GM19023 (cell line): ENCODE measurements around the gene BRCA2.
A peak's percentile ranks its signal among the peaks of the same experiment; 100 is the strongest.

ENCODE experiments used
- ATAC-seq: cut with Tn5 transposase; IDR thresholded peaks from one replicate; pipeline ENCODE4 v1.9.1; 2021; ENCODE audit warnings: mild to moderate bottlenecking, moderate library complexity; ENCODE audit not compliant: unreplicated experiment

Gene BRCA2

GRCh38 chr13:32427852-32428580 is 112.7 kb downstream of the BRCA2 start, which contains the start of gene N4BP2L1:
Gene N4BP2L1, minus strand, starts transcription at chr13:32428130. Its CDS starts 48 bp downstream, at chr13:32428082.
- peak; percentile 81 for ATAC-seq

DNA sequence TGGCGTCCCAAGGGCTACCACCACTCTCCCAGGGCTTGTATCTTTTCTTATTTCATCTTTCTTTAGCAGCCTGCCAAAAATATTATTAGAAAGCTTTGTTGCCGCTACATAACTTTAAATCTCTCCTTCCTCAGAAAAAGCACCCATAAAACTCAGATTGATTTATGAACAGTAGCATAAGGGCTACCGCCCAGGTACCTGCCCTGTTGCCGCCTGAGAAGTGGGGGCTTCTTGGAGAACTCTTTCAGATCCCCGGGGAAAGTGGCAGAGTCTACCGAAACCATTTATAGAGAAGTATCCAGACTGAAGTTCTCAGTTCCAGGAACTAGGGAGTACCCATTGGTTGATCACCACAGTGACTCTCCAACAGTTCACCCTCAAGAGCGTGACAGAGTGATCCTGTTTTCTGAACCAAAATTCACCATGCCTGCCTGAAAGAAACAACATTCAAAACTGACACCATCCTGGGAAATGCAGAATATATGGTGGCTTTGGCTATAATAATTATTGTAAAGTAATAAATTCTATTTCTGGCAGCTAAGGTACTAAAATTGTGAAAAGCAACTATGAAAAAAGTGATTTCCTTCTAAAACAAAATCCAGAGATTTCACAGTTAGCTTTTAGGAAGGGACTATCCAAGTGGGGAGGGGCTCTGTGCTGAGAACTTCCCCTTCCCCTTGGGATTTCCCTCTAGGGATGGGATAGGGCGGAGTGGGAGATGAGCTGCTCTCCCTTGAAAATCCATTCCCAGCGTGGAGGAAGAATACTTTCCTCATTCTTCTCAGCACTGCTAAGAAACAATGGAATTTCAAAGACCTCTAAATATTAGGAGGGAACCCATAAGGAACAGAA is 113.5 kb downstream of the BRCA2 start:
- no peak for ATAC-seq

DNA sequence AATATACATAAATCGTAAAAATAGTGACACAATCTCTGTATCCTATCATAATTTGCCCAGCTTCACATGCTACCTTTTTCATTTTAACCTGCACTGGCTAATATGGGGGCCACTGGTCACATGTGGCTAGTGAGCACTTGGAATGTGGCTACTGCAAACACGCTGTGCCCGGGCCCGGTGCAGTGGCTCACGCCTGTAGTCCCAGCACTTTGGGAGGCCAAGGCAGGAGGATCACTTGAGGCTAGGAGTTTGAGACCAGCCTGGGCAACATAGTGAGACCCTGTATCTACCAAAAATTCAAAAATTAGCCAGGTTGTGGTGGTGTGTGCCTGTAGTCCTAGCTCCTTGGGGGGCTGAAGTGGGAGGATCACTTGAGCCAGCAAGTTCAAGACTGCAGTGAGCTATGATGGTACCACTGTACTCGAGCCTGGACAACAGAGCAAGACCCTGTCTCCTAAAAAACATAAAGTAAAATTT is 114.2 kb downstream of the BRCA2 start:
- no peak for ATAC-seq

DNA sequence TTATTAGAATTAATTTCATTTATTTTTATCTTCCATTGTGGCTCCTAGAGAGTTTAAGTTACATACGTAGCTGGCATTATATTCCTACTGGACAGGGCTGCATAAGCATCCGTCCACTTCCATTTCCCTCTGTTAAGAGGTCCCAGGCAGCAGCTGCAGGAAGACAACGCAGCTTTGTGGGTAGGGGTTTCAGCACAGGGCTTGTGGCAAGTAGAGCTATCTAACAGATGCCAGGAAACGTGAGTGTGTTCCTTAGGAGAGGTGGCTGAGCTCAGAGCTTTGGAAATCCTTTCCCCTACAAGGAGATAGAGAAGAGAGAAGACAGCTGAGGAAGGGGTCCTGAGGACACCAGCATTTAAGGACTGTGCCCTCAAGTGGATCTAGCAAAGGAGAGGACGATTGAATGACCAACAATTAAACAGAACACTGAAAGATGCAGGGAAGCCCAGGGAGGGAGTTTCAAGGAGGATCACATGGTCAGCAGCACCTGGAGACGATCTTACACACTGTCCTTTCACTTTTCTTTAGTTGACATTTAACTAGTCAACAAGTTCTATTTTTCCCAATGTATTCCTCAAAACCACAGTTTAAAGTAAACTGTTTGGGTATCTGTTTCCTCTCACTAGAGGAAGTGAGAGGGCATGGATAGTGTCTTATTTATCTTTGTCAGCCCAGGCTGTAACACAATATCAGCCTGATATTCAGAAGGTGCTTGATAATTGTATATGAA is 114.9 kb downstream of the BRCA2 start:
- ATAC-seq, result no peak

GRCh38 chr13:32431361-32431760 is 116.1 kb downstream of the BRCA2 start:
- ATAC-seq, result no peak

DNA sequence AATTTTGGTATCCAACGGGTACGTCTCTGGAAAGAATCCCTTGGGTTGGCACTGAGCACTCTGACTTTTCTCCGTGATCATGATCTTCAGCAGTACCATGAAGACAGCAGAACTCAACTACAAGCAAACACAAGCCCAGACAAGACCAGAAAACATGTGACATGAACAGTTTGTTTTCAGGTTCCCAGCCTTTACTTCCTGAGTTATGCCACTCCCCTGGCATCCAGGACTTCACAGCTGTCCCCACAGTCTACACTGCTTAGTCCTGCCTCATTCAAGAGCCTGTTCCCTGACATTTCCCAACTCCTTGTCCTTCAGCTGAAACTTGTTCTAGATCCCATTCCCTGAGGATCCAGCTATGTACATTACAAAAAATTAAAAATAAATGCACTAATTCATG is 117.5 kb downstream of the BRCA2 start:
- no peak for ATAC-seq

DNA sequence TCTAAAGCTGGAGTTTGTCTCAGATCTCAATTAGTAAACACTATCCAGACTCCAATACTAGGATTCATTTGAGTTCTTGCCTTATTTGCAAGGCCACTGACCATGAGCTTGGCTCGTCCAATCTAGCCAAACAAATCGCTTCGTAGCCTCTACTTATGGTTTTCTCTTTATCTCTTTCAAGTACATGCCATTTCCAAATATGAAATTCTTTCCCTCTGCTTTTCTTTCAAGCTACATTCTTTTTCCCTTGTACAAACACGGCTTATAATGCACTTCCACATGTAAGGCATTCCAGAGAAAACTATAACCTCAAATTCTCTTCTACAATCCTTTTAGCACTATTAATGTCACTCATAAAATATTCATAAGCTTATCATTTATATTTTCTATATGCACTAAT is 123.6 kb downstream of the BRCA2 start:
- no peak for ATAC-seq

DNA sequence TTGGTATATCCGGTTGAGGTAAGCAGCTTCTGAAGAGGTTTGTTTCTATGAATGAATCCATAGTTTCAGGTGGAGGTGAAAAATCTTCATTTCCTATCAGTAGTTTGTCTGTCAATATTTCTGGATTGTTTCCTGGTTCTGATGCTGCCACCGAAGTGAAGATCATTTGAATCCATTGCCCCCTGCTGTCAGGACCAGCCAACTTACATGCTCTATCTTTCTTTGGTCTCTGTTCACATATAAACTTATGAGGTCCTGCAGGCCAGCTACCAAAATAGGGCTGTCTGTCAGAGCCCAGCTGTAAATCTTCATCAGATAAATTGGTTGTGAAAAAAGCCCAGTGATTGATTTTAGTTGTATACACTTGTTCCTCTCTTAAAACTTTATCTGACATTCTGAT is 127.8 kb downstream of the BRCA2 start:
- ATAC-seq, result peak; percentile 57

- no peak for ATAC-seq
These were observed 130.2 kb downstream of the BRCA2 start for GRCh38 chr13:32445461-32445860.

DNA sequence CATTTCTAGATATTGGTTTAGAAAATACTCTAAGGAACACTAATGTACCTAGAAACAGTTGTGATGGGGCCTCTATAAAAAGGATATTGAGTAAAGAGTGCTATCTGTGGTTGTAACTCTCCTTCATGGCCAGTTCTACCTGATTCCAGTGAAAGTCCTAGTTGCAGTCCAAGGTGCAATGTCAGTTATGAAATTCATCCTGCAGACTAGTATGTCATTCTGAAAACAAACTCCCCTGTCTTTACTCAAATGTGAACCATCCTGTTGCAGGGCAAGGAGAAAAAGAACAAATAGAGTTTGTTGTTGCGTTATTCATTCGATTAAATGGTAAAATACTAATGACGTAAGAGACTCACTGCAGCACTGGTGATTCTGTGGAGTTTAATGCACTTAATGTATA is 130.9 kb downstream of the BRCA2 start:
- no peak for ATAC-seq

- no peak for ATAC-seq
These were observed 131.6 kb downstream of the BRCA2 start for GRCh38 chr13:32446773-32447465.

DNA sequence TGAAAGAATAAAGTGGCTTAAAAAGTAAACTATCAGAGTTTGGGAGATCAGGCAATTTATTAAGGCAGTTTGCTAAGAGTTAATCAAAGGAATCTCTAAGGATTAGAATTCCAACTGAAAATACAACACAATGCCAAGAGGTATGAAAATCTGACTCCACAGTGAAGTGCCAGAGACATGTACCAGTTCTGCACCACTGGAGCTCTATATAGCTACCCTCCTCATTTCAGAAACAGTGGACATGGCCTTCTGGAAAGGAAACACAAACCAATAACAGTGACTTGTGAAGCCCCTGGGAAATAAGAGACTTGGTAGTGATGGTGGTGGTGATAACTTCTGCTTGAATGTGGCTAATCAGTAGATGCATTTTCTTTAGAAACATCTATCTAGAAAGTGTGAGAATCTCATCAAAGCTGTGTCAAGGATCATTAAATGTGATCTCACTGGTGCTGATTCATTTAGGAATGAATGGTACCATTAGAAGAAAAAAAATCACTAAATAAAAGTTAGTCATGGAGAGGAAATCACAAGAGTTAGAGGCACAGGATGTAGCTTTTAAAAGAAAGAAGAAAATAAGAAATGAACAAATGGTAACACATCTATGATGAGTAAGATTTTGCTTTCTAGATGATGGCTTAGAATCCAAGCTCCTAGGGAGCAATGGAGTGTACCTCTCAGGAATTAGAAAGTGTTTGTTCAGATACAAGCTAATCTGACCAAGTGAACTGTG is 132.8 kb downstream of the BRCA2 start:
- ATAC-seq, result no peak

- ATAC-seq, result no peak
These were observed 133.7 kb downstream of the BRCA2 start for GRCh38 chr13:32448972-32449371.
